AG04450 (cell line): Measurements from ENCODE around the gene MARCHF3. TPM values are rescaled to one million over a fixed set of nuclear protein-coding genes. Genes with fewer than 3 reads are reported as not detected.

Source experiments
- CTCF ChIA-PET: fragments of 300-600, 350-600 bp; formaldehyde crosslinking; extraction: SDS; loops from one replicate; lab custom pipeline; 2022; ENCODE audit warnings: antibody characterized with exemption, inconsistent platforms; lab: Charles Lee
- POLR2A ChIA-PET: fragments of 350-600 bp; formaldehyde crosslinking; extraction: SDS; loops from one replicate; lab custom pipeline; 2021; ENCODE audit warnings: antibody characterized with exemption, inconsistent platforms; lab: Yijun Ruan, JAX
- DNase-seq: peaks from one replicate; pipeline ENCODE4 v3.0.0-alpha.2; 2011; ENCODE audit warnings: low read depth, low spot score
- H3K27ac ChIP-seq: one replicate; pipeline ENCODE4 v1.5.1; 2012; ENCODE audit warnings: low read depth, low read length, control low read depth
- H3K27me3 ChIP-seq: one replicate; pipeline ENCODE4 v1.6.0; 2012; ENCODE audit warnings: low read length; ENCODE audit not compliant: control insufficient read depth, insufficient read depth
- H3K4me3 ChIP-seq: 2 replicates; pipeline ENCODE4 v1.5.1; 2011; ENCODE audit warnings: mild to moderate bottlenecking, low read depth, low read length, control low read depth
- H3K9me3 ChIP-seq: 2 replicates; pipeline ENCODE4 v1.5.1; 2012; ENCODE audit warnings: low read length; ENCODE audit not compliant: control insufficient read depth, insufficient read depth
- CTCF ChIP-seq: IDR thresholded peaks from 2 replicates; pipeline ENCODE4 v1.5.1; 2011; ENCODE audit warnings: low read depth, low read length, control low read depth, inconsistent platforms
- polyA plus RNA-seq: library from polyadenylated mRNA; depleted of rRNA; stranded (reverse); fragments of >200 nt; gene quantifications from 2 replicates; pipeline ENCODE4 v1.2.3, GENCODE V29; 2011

Gene MARCHF3
- polyA plus RNA-seq, 1 experiment: 6.7 TPM

GRCh38 chr5:127066721-127067120, 36.4 kb upstream of the MARCHF3 start:
- no peaks in the 10 kb centered on the region for H3K27me3 ChIP-seq
- TF ChIP-seq CTCF: no peak
- POLR2A ChIA-PET: no interaction called here
- H3K4me3 ChIP-seq: no peak overlapping the region
- no peak overlapping the region for H3K27ac ChIP-seq
- H3K9me3 ChIP-seq: no peaks in the 10 kb centered on the region
- CTCF ChIA-PET: no interaction called here
- DNase-seq: no peak

GRCh38 chr5:127064253-127064840, 34.0 kb upstream of the MARCHF3 start:
- TF ChIP-seq CTCF: no peak
- POLR2A ChIA-PET: no interaction called here
- H3K27ac ChIP-seq: no peak overlapping the region
- no peak for DNase-seq
- CTCF ChIA-PET: interaction anchor here (0.6 kb wide), 2 partner anchors 92 to 255 kb away, joined by 3 read pairs; no protein-coding TSS in a partner anchor
- no peaks in the 10 kb centered on the region for H3K9me3 ChIP-seq
- H3K4me3 ChIP-seq: no peak overlapping the region
- no peaks in the 10 kb centered on the region for H3K27me3 ChIP-seq

GRCh38 chr5:127063257-127063913, 33.0 kb upstream of the MARCHF3 start:
- ChIA-PET POLR2A (no interaction called here), CTCF (interaction anchor here (0.9 kb wide), 1 partner anchor 30 kb away, joined by 4 read pairs; no protein-coding TSS in a partner anchor)

GRCh38 chr5:127061956-127062355, 31.6 kb upstream of the MARCHF3 start:
- Histone ChIP-seq H3K27me3 (no peaks in the 10 kb centered on the region), H3K4me3 (no peak overlapping the region), H3K9me3 (no peaks in the 10 kb centered on the region), H3K27ac (no peak overlapping the region)
- CTCF ChIA-PET: interaction anchor here (1.5 kb wide), 1 partner anchor 386 kb away, joined by 3 read pairs; no protein-coding TSS in a partner anchor
- POLR2A ChIA-PET: no interaction called here
- DNase-seq: no peak
- no peak for TF ChIP-seq CTCF

More at GRCh38 chr5:127063257-127063913, 33.0 kb upstream of the MARCHF3 start:
- H3K4me3 ChIP-seq: no peak overlapping the region
- no peak for TF ChIP-seq CTCF
- no peaks in the 10 kb centered on the region for H3K27me3 ChIP-seq
- no peak for DNase-seq
- no peaks in the 10 kb centered on the region for H3K9me3 ChIP-seq
- H3K27ac ChIP-seq: no peak overlapping the region

- Histone ChIP-seq H3K4me3 (no peak overlapping the region), H3K9me3 (no peaks in the 10 kb centered on the region), H3K27ac (no peak overlapping the region), H3K27me3 (no peaks in the 10 kb centered on the region)
- no peak for TF ChIP-seq CTCF
- no peak for DNase-seq
- POLR2A ChIA-PET: no interaction called here
- CTCF ChIA-PET: interaction anchor here (1.5 kb wide), 1 partner anchor 386 kb away, joined by 3 read pairs; no protein-coding TSS in a partner anchor
These were observed 31.2 kb upstream of the MARCHF3 start for GRCh38 chr5:127061537-127061936.
